Naive thymus-derived CD4-positive, alpha-beta T cell (primary cell): ENCODE data around the gene S100A6. TPM values are rescaled to one million over a fixed set of nuclear protein-coding genes. Genes with fewer than 3 reads are reported as not detected.
A peak's percentile ranks its signal among the peaks of the same experiment; 100 is the strongest.

Experiments
- ATAC-seq: fragments of 150-1000 bp; cut with Tn5 transposase; 2 replicates; pipeline ENCODE4 v1.10.0; 2021; ENCODE audit warnings: mild to moderate bottlenecking, moderate library complexity
- CTCF ChIA-PET: fragments of 350-600 bp; sonication (Branson Sonifier 250); formaldehyde crosslinking; loops from one replicate; lab custom pipeline; 2021; ENCODE audit warnings: antibody characterized with exemption; lab: Charles Lee
- POLR2A ChIA-PET: fragments of 350-600 bp; sonication (Branson Sonifier 250); formaldehyde crosslinking; loops from one replicate; lab custom pipeline; 2021; ENCODE audit warnings: antibody characterized with exemption, inconsistent platforms; lab: Charles Lee
- DNase-seq, 9 donors: peaks; one replicate each; pipeline versions ENCODE4 v3.0.0 to v3.0.0-alpha.2; 2020 to 2022; ENCODE audit warnings: mixed read lengths in 1 of 9
- H3K27ac ChIP-seq: one replicate; pipeline ENCODE4 v1.7.0; 2013; ENCODE audit warnings: mild to moderate bottlenecking, low read depth, low read length, moderate library complexity
- H3K27me3 ChIP-seq, 2 donors: one replicate each; pipeline ENCODE4 v1.7.0; 2013; ENCODE audit warnings: low read length in 2 of 2, mild to moderate bottlenecking in 2 of 2, moderate library complexity in 2 of 2; ENCODE audit not compliant: control insufficient read depth in 2 of 2, insufficient read depth in 2 of 2
- H3K36me3 ChIP-seq, 3 experiments: 1 replicate in 2 of 3; 2 replicates in 1 of 3; pipeline ENCODE4 v1.7.0; 2013; ENCODE audit warnings: low read length in 3 of 3, mild to moderate bottlenecking in 3 of 3, moderate library complexity in 1 of 3; ENCODE audit not compliant: insufficient read depth in 3 of 3, control insufficient read depth in 2 of 3
- H3K4me1 ChIP-seq, 2 donors: one replicate each; pipeline ENCODE4 v1.7.0; 2013; ENCODE audit warnings: low read length in 2 of 2, mild to moderate bottlenecking in 2 of 2, moderate library complexity in 1 of 2; ENCODE audit not compliant: control insufficient read depth in 2 of 2, insufficient read depth in 2 of 2
- H3K4me3 ChIP-seq: 2 replicates; pipeline ENCODE4 v1.7.0; 2013; ENCODE audit warnings: mild to moderate bottlenecking, low read length
- H3K9me3 ChIP-seq, 3 experiments: 1 replicate in 2 of 3; 2 replicates in 1 of 3; pipeline ENCODE4 v1.7.0; 2013; ENCODE audit warnings: low read length in 3 of 3; ENCODE audit not compliant: control insufficient read depth in 2 of 3
- H3K27ac Mint-ChIP-seq, 9 donors: one replicate each; pipeline ENCODE4 v1.8.0; 2020 to 2022; ENCODE audit warnings: mixed read lengths in 9 of 9, mild to moderate bottlenecking in 8 of 9, moderate library complexity in 5 of 9, inconsistent platforms in 2 of 9
- H3K27me3 Mint-ChIP-seq, 5 donors: one replicate each; pipeline ENCODE4 v1.8.0; 2021 to 2022; ENCODE audit warnings: mixed read lengths in 5 of 5, mild to moderate bottlenecking in 1 of 5
- H3K36me3 Mint-ChIP-seq, 5 donors: one replicate each; pipeline ENCODE4 v1.8.0; 2020 to 2022; ENCODE audit warnings: mixed read lengths in 5 of 5, mild to moderate bottlenecking in 3 of 5, inconsistent platforms in 1 of 5
- H3K4me1 Mint-ChIP-seq, 7 donors: one replicate each; pipeline ENCODE4 v1.8.0; 2020 to 2022; ENCODE audit warnings: mixed read lengths in 7 of 7, mild to moderate bottlenecking in 3 of 7, inconsistent platforms in 1 of 7
- H3K4me3 Mint-ChIP-seq, 10 donors: one replicate each; pipeline ENCODE4 v1.8.0; 2020 to 2022; ENCODE audit warnings: mild to moderate bottlenecking in 10 of 10, mixed read lengths in 10 of 10, moderate library complexity in 6 of 10, inconsistent platforms in 2 of 10
- H3K9me3 Mint-ChIP-seq, 11 donors: one replicate each; pipeline ENCODE4 v1.8.0; 2020 to 2022; ENCODE audit warnings: mixed read lengths in 11 of 11, mild to moderate bottlenecking in 4 of 11, inconsistent platforms in 1 of 11, moderate library complexity in 1 of 11
- intact Hi-C, 2 donors: fragments of 100-400 bp; cut with micrococcal nuclease; formaldehyde crosslinking; loops; one replicate each; pipeline ENCODE4 v1.15.1; 2023
- polyA plus RNA-seq, 2 donors: library from polyadenylated mRNA; unstranded; fragments of 300-500 nt; fragmentation: Illumina TruSeq; gene quantifications; one replicate each; pipeline ENCODE4 v1.2.3, GENCODE V29; 2021
- total RNA-seq, 6 experiments: library from RNA in 5 of 6; stranded (reverse) in 5 of 6; gene quantifications; 1 replicate in 5 of 6; 2 replicates in 1 of 6; pipeline ENCODE4 v1.2.3 and lab custom pipeline; 2021 to 2026

The S100A6 gene
- total and polyA plus RNA-seq, 7 experiments from 2014 or later, result 178 to 568 (median 424) TPM

GRCh38 chr1:153567621-153568366, 32.0 kb upstream of the S100A6 start:
- Histone ChIP-seq H3K9me3 (no peaks in the 10 kb centered on the region), H3K4me1 (peaks cover 12 to 13% of the 10 kb centered on the region in 2 donors), H3K27me3 (no peaks in the 10 kb centered on the region), H3K27ac (no peak overlapping the region), H3K4me3 (no peak overlapping the region), H3K36me3 (no peaks in the 10 kb centered on the region)
- CTCF ChIA-PET, result interaction anchor here (0.6 to 7.0 kb wide), 16 partner anchors 8 to 81 kb away, joined by 3 to 139 read pairs (median 4); partner anchors contain the start of genes S100A4, S100A5 and S100A6
- POLR2A ChIA-PET, result interaction anchor here (0.9 to 3.7 kb wide), 4 partner anchors 22 to 57 kb away, joined by 4 to 58 read pairs (median 5); partner anchors contain the start of genes S100A4 and S100A6
- H3K4me3 Mint-ChIP-seq, result peak overlapping the region in 6 of 10 donors; percentile 16 to 82 (median 66)
- peaks cover 25 to 36% (median 30%) of the 10 kb centered on the region in 7 donors for H3K4me1 Mint-ChIP-seq
- no peaks in the 10 kb centered on the region for H3K36me3 Mint-ChIP-seq
- intact Hi-C loops, result loop anchor here (1.0 to 5.0 kb wide), 7 partner anchors 22 to 180 kb away; partner anchors contain the start of genes S100A4 (in 2 of the 2), S100A14 (in 1 of the 2) and SNAPIN (in 1 of the 2)
- H3K9me3 Mint-ChIP-seq, result no peaks in the 10 kb centered on the region
- ATAC-seq, result no peak
- H3K27me3 Mint-ChIP-seq, result peaks cover 0 to 8% (median 0%) of the 10 kb centered on the region in 5 donors
- peak overlapping the region in 5 of 9 donors; percentile 13 to 90 (median 69) for H3K27ac Mint-ChIP-seq
- peak in 1 of 9 donors; percentile 50 for DNase-seq

GRCh38 chr1:153566414-153567371, 30.9 kb upstream of the S100A6 start:
- Histone ChIP-seq H3K27ac (peak overlapping the region; percentile 17), H3K4me1 (peaks cover 12 to 13% of the 10 kb centered on the region in 2 donors), H3K9me3 (no peaks in the 10 kb centered on the region), H3K4me3 (no peak overlapping the region), H3K36me3 (no peaks in the 10 kb centered on the region), H3K27me3 (no peaks in the 10 kb centered on the region)
- ATAC-seq (peak; percentile 88), DNase-seq (peak in 3 of 9 donors; percentile 38 to 82 (median 44))
- ChIA-PET POLR2A (interaction anchor here (0.7 to 2.0 kb wide), 5 partner anchors 18 to 34 kb away, joined by 3 to 16 read pairs (median 9); partner anchors contain the start of genes S100A5 and S100A6), CTCF (interaction anchor here (0.6 to 4.1 kb wide), 5 partner anchors 22 to 358 kb away, joined by 4 to 31 read pairs (median 5); no protein-coding TSS in a partner anchor)
- H3K27me3 Mint-ChIP-seq, result peaks cover 0 to 6% (median 0%) of the 10 kb centered on the region in 5 donors
- H3K4me1 Mint-ChIP-seq, result peaks cover 25 to 32% (median 28%) of the 10 kb centered on the region in 7 donors
- H3K27ac Mint-ChIP-seq, result peak overlapping the region in 5 of 9 donors; percentile 9 to 92 (median 87)
- intact Hi-C loops, result loop anchor here (5.0 kb wide), 2 partner anchors 51 to 181 kb away; partner anchors contain the start of gene S100A14 (in 1 of the 2)
- peak overlapping the region in 3 of 10 donors; percentile 16 to 57 (median 56) for H3K4me3 Mint-ChIP-seq
- no peaks in the 10 kb centered on the region for H3K36me3 Mint-ChIP-seq
- no peaks in the 10 kb centered on the region for H3K9me3 Mint-ChIP-seq

- ChIA-PET CTCF (interaction anchor here (0.6 to 4.1 kb wide), 4 partner anchors 32 to 359 kb away, joined by 4 to 31 read pairs (median 10); no protein-coding TSS in a partner anchor), POLR2A (interaction anchor here (0.7 to 2.0 kb wide), 6 partner anchors 17 to 876 kb away, joined by 3 to 16 read pairs (median 9); partner anchors contain the start of genes S100A5 and S100A6)
- H3K9me3 Mint-ChIP-seq, result no peaks in the 10 kb centered on the region
- no peaks in the 10 kb centered on the region for H3K9me3 ChIP-seq
- peak in 1 of 9 donors; percentile 48 for DNase-seq
- peak within 1 kb of the TSS in 7 of 10 donors; percentile 32 to 81 (median 56) for H3K4me3 Mint-ChIP-seq
- no peaks in the 10 kb centered on the region for H3K36me3 ChIP-seq
- intact Hi-C loops, result loop anchor here (5.0 kb wide), 2 partner anchors 52 to 182 kb away; partner anchors contain the start of gene S100A14 (in 1 of the 2)
- H3K4me3 ChIP-seq, result no peak within 1 kb of the TSS
- no peaks in the 10 kb centered on the region for H3K36me3 Mint-ChIP-seq
- peak within 1 kb of the TSS; percentile 17 for H3K27ac ChIP-seq
- H3K27ac Mint-ChIP-seq, result peak within 1 kb of the TSS; percentile 56 to 98 (median 85)
- ATAC-seq, result peak; percentile 69
- H3K4me1 Mint-ChIP-seq, result peaks cover 25 to 36% (median 28%) of the 10 kb centered on the region in 7 donors
- H3K27me3 ChIP-seq, result no peaks in the 10 kb centered on the region
- no peaks in the 10 kb centered on the region for H3K27me3 Mint-ChIP-seq
- peaks cover 12 to 13% of the 10 kb centered on the region in 2 donors for H3K4me1 ChIP-seq
These were observed 30.0 kb upstream of the S100A6 start, which contains the start of gene S100A2 for GRCh38 chr1:153565529-153566374. Gene S100A2, minus strand, starts transcription at chr1:153565844. Its CDS starts 1,967 bp downstream, at chr1:153563877.

- no peaks in the 10 kb centered on the region for H3K36me3 ChIP-seq
These were observed 28.2 kb upstream of the S100A6 start for GRCh38 chr1:153563991-153564390.

GRCh38 chr1:153563483-153563901, 27.7 kb upstream of the S100A6 start:
- H3K4me3 ChIP-seq, result no peak overlapping the region
- Mint-ChIP-seq H3K4me3 (no peak overlapping the region), H3K27ac (peak overlapping the region in 2 of 9 donors; percentile 42 to 56), H3K27me3 (no peaks in the 10 kb centered on the region), H3K9me3 (no peaks in the 10 kb centered on the region), H3K4me1 (peaks cover 22 to 31% (median 24%) of the 10 kb centered on the region in 7 donors), H3K36me3 (no peaks in the 10 kb centered on the region)
- POLR2A ChIA-PET, result interaction anchor here (0.9 to 1.9 kb wide), 5 partner anchors 18 to 166 kb away, joined by 3 to 6 read pairs (median 4); partner anchors contain the start of genes S100A4 and S100A5
- no peak overlapping the region for H3K27ac ChIP-seq
- H3K27me3 ChIP-seq, result no peaks in the 10 kb centered on the region
- H3K9me3 ChIP-seq, result no peaks in the 10 kb centered on the region
- intact Hi-C loops, result no loop called here
- no peak for DNase-seq
- no peaks in the 10 kb centered on the region for H3K36me3 ChIP-seq
- H3K4me1 ChIP-seq, result peaks cover 12 to 13% of the 10 kb centered on the region in 2 donors
- CTCF ChIA-PET, result interaction anchor here (1.3 to 4.1 kb wide), 3 partner anchors 18 to 53 kb away, joined by 3 to 31 read pairs (median 16); partner anchors contain the start of gene S100A4
- ATAC-seq, result no peak

More at GRCh38 chr1:153563991-153564390, 28.2 kb upstream of the S100A6 start:
- Mint-ChIP-seq H3K9me3 (no peaks in the 10 kb centered on the region), H3K27ac (peak overlapping the region in 1 of 9 donors; percentile 56), H3K36me3 (no peaks in the 10 kb centered on the region), H3K27me3 (no peaks in the 10 kb centered on the region), H3K4me1 (peaks cover 25 to 36% (median 27%) of the 10 kb centered on the region in 7 donors), H3K4me3 (no peak overlapping the region)
- ChIA-PET POLR2A (interaction anchor here (0.6 to 1.9 kb wide), 7 partner anchors 19 to 590 kb away, joined by 3 to 6 read pairs (median 3); partner anchors contain the start of genes S100A4 and S100A5), CTCF (interaction anchor here (1.3 to 4.1 kb wide), 3 partner anchors 19 to 53 kb away, joined by 3 to 31 read pairs (median 16); partner anchors contain the start of gene S100A4)
- Histone ChIP-seq H3K27me3 (no peaks in the 10 kb centered on the region), H3K9me3 (no peaks in the 10 kb centered on the region), H3K4me1 (peaks cover 12 to 13% of the 10 kb centered on the region in 2 donors), H3K27ac (no peak overlapping the region), H3K4me3 (no peak overlapping the region)
- DNase-seq (no peak), ATAC-seq (no peak)
- intact Hi-C loops, result no loop called here
